Adrenal gland (tissue), 12 donors: ENCODE measurements around the gene SAMM50. TPM values are rescaled to one million over a fixed set of nuclear protein-coding genes. Genes with fewer than 3 reads are reported as not detected.
A peak's percentile ranks its signal among the peaks of the same experiment; 100 is the strongest.

Source experiments
- DNase-seq, 7 donors: peaks; one replicate each; pipeline ENCODE4 v3.0.0-alpha.2; 2019 to 2020
- H3K27ac ChIP-seq, 5 donors: fragments of 200-600 bp; sonication (generic) in 4 of 5; 1 replicate in 3 of 5; 2 replicates in 2 of 5; pipeline versions ENCODE4 v1.5.1 to v1.8.0; 2016 to 2020; ENCODE audit warnings: mild to moderate bottlenecking in 1 of 5
- H3K27me3 ChIP-seq: fragments of 200-600 bp; 2 replicates; pipeline ENCODE4 v1.8.0; 2021
- H3K36me3 ChIP-seq, 2 donors: fragments of 200-600 bp; replicated peaks in 1 of 2; 1 replicate in 1 of 2; 2 replicates in 1 of 2; pipeline versions ENCODE4 v1.5.1 to v1.8.0; 2018 to 2022
- H3K4me1 ChIP-seq, 2 donors: fragments of 200-600 bp; replicated peaks in 1 of 2; 1 replicate in 1 of 2; 2 replicates in 1 of 2; pipeline versions ENCODE4 v1.5.1 to v1.8.0; 2018 to 2021
- H3K4me3 ChIP-seq, 4 donors: fragments of 200-600 bp; sonication (generic) in 3 of 4; one replicate each; pipeline ENCODE4 v1.5.1; 2016 to 2018
- H3K9me3 ChIP-seq, 3 donors: fragments of 200-600 bp; sonication (generic) in 1 of 3; replicated peaks in 1 of 3; 1 replicate in 2 of 3; 2 replicates in 1 of 3; pipeline versions ENCODE4 v1.5.1 to v1.8.0; 2016 to 2021
- CTCF ChIP-seq, 6 experiments: fragments of 450-650 bp in 4 of 6; fragments of 200-600 bp in 2 of 6; sonication (generic) in 1 of 6; IDR thresholded peaks; 1 replicate in 5 of 6; 2 replicates in 1 of 6; pipeline versions ENCODE4 v1.5.1 to v1.8.0; 2016 to 2021; ENCODE audit warnings: antibody characterized with exemption in 6 of 6, mild to moderate bottlenecking in 2 of 6, moderate library complexity in 1 of 6
- POLR2A ChIP-seq, 2 donors: fragments of 450-650 bp; IDR thresholded peaks; one replicate each; pipeline ENCODE4 v1.6.1; 2017; ENCODE audit warnings: antibody characterized with exemption in 2 of 2, mild to moderate bottlenecking in 2 of 2, moderate library complexity in 1 of 2
- WGBS, 4 donors: extraction: QIAGEN DNeasy Blood & Tissue Kit in 2 of 4; methylation state at CpG; one replicate each; pipeline versions ENCODE4 v1.1.5 to v1.1.7; 2013 to 2017; 5-methylcytosine and 5-hydroxymethylcytosine counted together
- intact Hi-C, 2 donors: fragments of 100-400 bp; cut with DNase I; formaldehyde crosslinking; loops; one replicate each; pipeline versions ENCODE4 v1.14.1 to v1.15.0; 2022 to 2023
- polyA plus RNA-seq, 3 donors: library from polyadenylated mRNA; stranded (reverse); fragments of 200-250 nt in 2 of 3; fragments of 350-450 nt in 1 of 3; fragmentation: Illumina TruSeq in 1 of 3; extraction: RNeasy Lipid Tissue Mini Kit (QIAGEN cat#74804) in 1 of 3; gene quantifications; one replicate each; pipeline ENCODE4 v1.2.3, GENCODE V29; 2013 to 2014
- total RNA-seq, 9 donors: library from RNA; depleted of rRNA in 4 of 9; stranded (reverse); fragments of >200 nt in 4 of 9; fragments of 120-200 nt in 1 of 9; fragmentation: NEBNext Ultra II Directional in 1 of 9; extraction: Animal tissue kit (Norgen Biotek cat#: 25700) in 1 of 9; gene quantifications; one replicate each; pipeline versions ENCODE4 v1.1.0 to v1.2.4, GENCODE V29; 2013 to 2023
- donor health status: healthy with polysubstance abuse.
- donor health status: Bipolar disorder and iron deficiency.
- donor health status: DM: yes; HTN: yes; CAD: no.
- donor health status: DM: no; HTN: no; CAD: no.
- donor health status: DM: no; HTN: no; CAD: no.
- donor health status: DM: yes; HTN: yes; CAD: no.

SAMM50 gene
- total and polyA plus RNA-seq, 12 donors, result 15.8 to 91.5 (median 57.2) TPM

GRCh38 chr22:44002324-44002723, 47.1 kb downstream of the SAMM50 start:
- TF ChIP-seq POLR2A (IDR thresholded peaks at IDR 0.05), result no peak
- TF ChIP-seq CTCF (IDR thresholded peaks at IDR 0.05), result no peak
- no peak overlapping the region for H3K4me3 ChIP-seq
- H3K27ac ChIP-seq, result peak overlapping the region in 2 of 5 donors; percentile 76 to 77
- no peak for DNase-seq
- no peaks in the 10 kb centered on the region for H3K9me3 ChIP-seq
- 83 to 85% (median 84%) methylated on average over 11 of the region's 11 CpGs for WGBS, 4 donors
- no peaks in the 10 kb centered on the region for H3K27me3 ChIP-seq
- peaks cover 7 to 14% of the 10 kb centered on the region in 2 donors for H3K4me1 ChIP-seq
- intact Hi-C loops, result no loop called here
- peaks cover 0 to 15% of the 10 kb centered on the region in 2 donors for H3K36me3 ChIP-seq

DNA sequence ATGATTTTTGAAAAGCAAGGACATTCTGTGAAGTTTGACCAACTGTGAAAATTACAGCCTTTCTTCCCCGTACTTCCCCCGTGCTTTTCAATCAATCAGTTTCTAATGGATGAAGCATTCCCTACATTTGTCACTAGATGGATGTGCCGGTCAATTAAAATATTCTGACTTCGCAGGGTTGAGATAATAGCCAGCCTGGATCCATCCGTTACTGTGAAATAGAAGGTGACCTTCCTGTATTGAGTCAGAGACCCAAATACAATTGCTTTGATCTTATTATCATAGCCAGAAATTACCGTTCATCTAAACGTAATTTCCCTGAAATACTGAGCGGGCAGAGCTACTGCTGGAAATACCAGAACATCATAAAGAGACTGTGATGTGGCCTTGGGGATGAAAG, 47.8 kb downstream of the SAMM50 start:
- Histone ChIP-seq H3K4me1 (peaks cover 7 to 14% of the 10 kb centered on the region in 2 donors), H3K9me3 (no peaks in the 10 kb centered on the region), H3K36me3 (peaks cover 0 to 13% of the 10 kb centered on the region in 2 donors), H3K27me3 (no peaks in the 10 kb centered on the region), H3K27ac (peak overlapping the region in 2 of 5 donors; percentile 76 to 77), H3K4me3 (no peak overlapping the region)
- 35 to 38% (median 37%) methylated on average over 8 of the region's 8 CpGs for WGBS, 4 donors
- TF ChIP-seq POLR2A (IDR thresholded peaks at IDR 0.05) (no peak), CTCF (IDR thresholded peaks at IDR 0.05) (no peak)
- intact Hi-C loops, result no loop called here
- peak in 1 of 7 donors; percentile 27 for DNase-seq

DNA sequence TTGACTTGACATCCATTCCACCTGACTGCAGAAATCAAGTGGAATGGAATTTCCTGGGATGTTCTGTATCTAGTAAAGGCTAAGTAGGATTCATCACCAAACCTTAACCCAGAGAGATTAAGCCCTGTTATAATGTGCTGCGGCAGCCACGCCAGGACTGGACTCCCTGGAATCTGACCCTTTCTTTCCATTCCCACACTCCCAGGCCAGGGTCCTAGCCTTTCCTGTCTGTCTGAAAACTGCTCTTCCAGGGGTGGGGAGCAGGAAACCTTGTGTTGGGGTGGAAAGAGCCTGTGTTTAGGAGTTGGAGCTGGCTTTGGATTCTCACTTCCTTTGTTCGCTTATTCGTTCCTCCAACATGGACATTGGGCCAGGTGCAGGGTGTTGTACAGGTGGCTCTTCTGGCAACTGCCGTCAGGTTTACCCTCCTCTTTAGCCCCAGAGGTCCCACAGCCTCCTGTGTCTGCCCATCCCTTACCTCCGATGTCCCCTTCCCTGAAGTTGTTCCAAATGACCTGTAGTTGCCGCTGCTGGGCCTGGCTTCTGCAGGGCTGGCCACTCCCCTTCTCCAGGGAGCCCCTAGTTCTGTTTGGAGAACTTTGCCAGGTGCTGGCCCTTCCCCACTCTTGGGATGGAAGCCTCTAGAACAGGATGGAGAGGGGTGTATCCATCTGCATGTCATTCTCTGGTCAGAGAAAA, 48.3 kb downstream of the SAMM50 start:
- TF ChIP-seq POLR2A (IDR thresholded peaks at IDR 0.05) (no peak), CTCF (IDR thresholded peaks at IDR 0.05) (no peak)
- DNase-seq, result peak in 1 of 7 donors; percentile 45
- H3K27ac ChIP-seq, result peak overlapping the region in 2 of 5 donors; percentile 76 to 77
- no peak overlapping the region for H3K4me3 ChIP-seq
- no peaks in the 10 kb centered on the region for H3K27me3 ChIP-seq
- H3K36me3 ChIP-seq, result peaks cover 0 to 8% of the 10 kb centered on the region in 2 donors
- H3K9me3 ChIP-seq, result no peaks in the 10 kb centered on the region
- peaks cover 7 to 14% of the 10 kb centered on the region in 2 donors for H3K4me1 ChIP-seq
- intact Hi-C loops, result no loop called here
- 66 to 77% (median 68%) methylated on average over 4 to 7 of the region's 7 CpGs for WGBS, 4 donors

GRCh38 chr22:44004104-44004460, 48.8 kb downstream of the SAMM50 start:
- WGBS, 4 donors, result 90 to 94% (median 94%) methylated on average over 7 of the region's 7 CpGs
- TF ChIP-seq CTCF (IDR thresholded peaks at IDR 0.05), result no peak
- TF ChIP-seq POLR2A (IDR thresholded peaks at IDR 0.05), result no peak

More at GRCh38 chr22:44004104-44004460, 48.8 kb downstream of the SAMM50 start:
- intact Hi-C loops, result no loop called here
- Histone ChIP-seq H3K36me3 (peaks cover 0 to 3% of the 10 kb centered on the region in 2 donors), H3K4me3 (no peak overlapping the region), H3K27me3 (no peaks in the 10 kb centered on the region), H3K9me3 (no peaks in the 10 kb centered on the region), H3K4me1 (peaks cover 7 to 14% of the 10 kb centered on the region in 2 donors), H3K27ac (peak overlapping the region in 2 of 5 donors; percentile 76 to 77)
- no peak for DNase-seq
